SK-N-MC (cell line): Measurements from ENCODE around the gene RAB19.

ENCODE experiments used
- EZH2 ChIP-seq: fragments of 200-600 bp; sonication (generic); IDR thresholded peaks from one replicate; pipeline ENCODE4 v1.6.1; 2017; ENCODE audit warnings: antibody characterized with exemption
- POLR2AphosphoS5 ChIP-seq: IDR thresholded peaks from 2 replicates; pipeline ENCODE4 v1.6.1; 2012; ENCODE audit warnings: mild to moderate bottlenecking, low read depth, low read length, borderline replicate concordance

DNA sequence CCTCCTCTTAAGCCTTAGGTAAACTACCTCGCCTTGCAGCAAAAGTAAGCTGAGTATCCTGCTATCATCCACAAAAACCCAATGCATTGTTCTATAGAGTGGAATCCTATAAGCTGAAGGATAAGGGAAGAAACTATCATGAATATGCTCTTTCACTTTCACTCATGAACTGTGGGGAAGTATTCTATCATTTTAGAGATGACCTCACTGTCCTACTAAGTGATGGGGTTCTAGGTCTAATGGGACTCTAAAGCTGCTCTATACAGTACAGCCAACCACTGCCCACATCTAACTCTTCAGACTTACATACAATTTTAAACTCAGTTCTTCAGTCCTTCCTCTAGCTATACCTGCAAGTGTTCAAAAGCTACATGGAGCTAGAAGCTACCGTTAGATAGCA lies 59.3 kb downstream of the RAB19 start:
- no peak for TF ChIP-seq EZH2
- TF ChIP-seq POLR2AphosphoS5 = no peak
